Activated naive CD4-positive, alpha-beta T cell treated with anti-CD3 and anti-CD28 coated beads for 36 hours (primary cell): ENCODE measurements around the gene SMIM13. TPM values are rescaled to one million over a fixed set of nuclear protein-coding genes. Genes with fewer than 3 reads are reported as not detected.
A peak's percentile ranks its signal among the peaks of the same experiment; 100 is the strongest.
"Not testable (repeated sequence)": the region's sequence is repeated elsewhere in the genome, so short reads cannot be mapped to it uniquely, and the experiment has no call there.

Experiments
- CTCF ChIA-PET: fragments of 350-600 bp; sonication (Branson Sonifier 250); formaldehyde crosslinking; loops from one replicate; lab custom pipeline; 2021; ENCODE audit warnings: antibody characterized with exemption; lab: Charles Lee
- DNase-seq: peaks from one replicate; pipeline ENCODE4 v3.0.0-alpha.2; 2020
- H3K27ac Mint-ChIP-seq: one replicate; pipeline ENCODE4 v1.8.0; 2021; ENCODE audit warnings: mild to moderate bottlenecking, mixed read lengths
- H3K27me3 Mint-ChIP-seq: one replicate; pipeline ENCODE4 v1.8.0; 2021; ENCODE audit warnings: low read depth, mixed read lengths
- H3K36me3 Mint-ChIP-seq: one replicate; pipeline ENCODE4 v1.8.0; 2021; ENCODE audit warnings: low read depth, mixed read lengths
- H3K4me1 Mint-ChIP-seq: one replicate; pipeline ENCODE4 v1.8.0; 2021; ENCODE audit warnings: low read depth, mixed read lengths
- H3K4me3 Mint-ChIP-seq: one replicate; pipeline ENCODE4 v1.8.0; 2021; ENCODE audit warnings: mild to moderate bottlenecking, moderate library complexity, mixed read lengths
- H3K9me3 Mint-ChIP-seq: one replicate; pipeline ENCODE4 v1.8.0; 2021; ENCODE audit warnings: mixed read lengths
- intact Hi-C: fragments of 100-400 bp; cut with micrococcal nuclease; formaldehyde crosslinking; loops from one replicate; pipeline ENCODE4 v1.15.1; 2023
- total RNA-seq, 2 experiments: library from RNA; stranded (reverse); gene quantifications; one replicate each; pipeline ENCODE4 v1.2.3, GENCODE V29; 2021

SMIM13 gene
- total RNA-seq, 2 experiments from 2014 or later = 5.7 to 7.1 TPM

- no peaks in the 10 kb centered on the region for H3K27me3 Mint-ChIP-seq
- no peak overlapping the region for H3K4me3 Mint-ChIP-seq
- peaks cover 19% of the 10 kb centered on the region for H3K4me1 Mint-ChIP-seq
- CTCF ChIA-PET = interaction anchor here (0.8 kb wide), 1 partner anchor 268 kb away, joined by 3 read pairs; no protein-coding TSS in a partner anchor
- peaks cover 3% of the 10 kb centered on the region for H3K36me3 Mint-ChIP-seq
- intact Hi-C loops = no loop called here
- no peak for DNase-seq
- H3K27ac Mint-ChIP-seq = no peak overlapping the region
- no peaks in the 10 kb centered on the region for H3K9me3 Mint-ChIP-seq
Measured at GRCh38 chr6:11108726-11109125, 15.1 kb downstream of the SMIM13 start.

- Mint-ChIP-seq H3K4me3 (peak within 1 kb of the TSS; percentile 44), H3K9me3 (no peaks in the 10 kb centered on the region), H3K27me3 (no peaks in the 10 kb centered on the region), H3K36me3 (peaks cover 3% of the 10 kb centered on the region), H3K4me1 (peaks cover 23% of the 10 kb centered on the region), H3K27ac (no peak within 1 kb of the TSS)
- CTCF ChIA-PET = interaction anchor here (0.6 to 1.9 kb wide), 2 partner anchors 11 to 1493 kb away, joined by 4 to 5 read pairs; no protein-coding TSS in a partner anchor
- intact Hi-C loops = no loop called here
- DNase-seq = peak; percentile 20
Measured at GRCh38 chr6:11110921-11111768, 17.5 kb downstream of the SMIM13 start, which contains the start of gene ERVFRD-1. TSS of gene ERVFRD-1 (minus strand) at chr6:11111725. CDS start at chr6:11105310, 6,415 bp downstream.

GRCh38 chr6:11111769-11112437 is 18.3 kb downstream of the SMIM13 start:
- Mint-ChIP-seq H3K27me3 (no peaks in the 10 kb centered on the region), H3K4me3 (peak overlapping the region; percentile 32), H3K9me3 (no peaks in the 10 kb centered on the region), H3K27ac (no peak overlapping the region), H3K36me3 (peaks cover 3% of the 10 kb centered on the region), H3K4me1 (peaks cover 28% of the 10 kb centered on the region)
- intact Hi-C loops = no loop called here
- no peak for DNase-seq
- CTCF ChIA-PET = interaction anchor here (0.6 to 1.9 kb wide), 3 partner anchors 12 to 1492 kb away, joined by 3 to 5 read pairs (median 4); no protein-coding TSS in a partner anchor

GRCh38 chr6:11113038-11113437 is 19.4 kb downstream of the SMIM13 start:
- H3K27ac Mint-ChIP-seq = no peak overlapping the region
- peaks cover 26% of the 10 kb centered on the region for H3K4me1 Mint-ChIP-seq
- no peaks in the 10 kb centered on the region for H3K27me3 Mint-ChIP-seq
- intact Hi-C loops = no loop called here
- CTCF ChIA-PET = interaction anchor here (1.9 kb wide), 1 partner anchor 13 kb away, joined by 5 read pairs; no protein-coding TSS in a partner anchor
- DNase-seq = no peak
- H3K36me3 Mint-ChIP-seq = no peaks in the 10 kb centered on the region
- no peak overlapping the region for H3K4me3 Mint-ChIP-seq
- no peaks in the 10 kb centered on the region for H3K9me3 Mint-ChIP-seq

GRCh38 chr6:11115808-11116536 is 22.3 kb downstream of the SMIM13 start:
- H3K27me3 Mint-ChIP-seq, H3K36me3 Mint-ChIP-seq, CTCF ChIA-PET, H3K9me3 Mint-ChIP-seq, H3K4me3 Mint-ChIP-seq, intact Hi-C loops, H3K27ac Mint-ChIP-seq: not testable (repeated sequence)
- peaks cover 31% of the 10 kb centered on the region for H3K4me1 Mint-ChIP-seq
- peak; percentile 41 for DNase-seq

- no peak overlapping the region for H3K4me3 Mint-ChIP-seq
- no peaks in the 10 kb centered on the region for H3K27me3 Mint-ChIP-seq
- peaks cover 4% of the 10 kb centered on the region for H3K36me3 Mint-ChIP-seq
- H3K9me3 Mint-ChIP-seq = no peaks in the 10 kb centered on the region
- peaks cover 19% of the 10 kb centered on the region for H3K4me1 Mint-ChIP-seq
- no peak overlapping the region for H3K27ac Mint-ChIP-seq
- intact Hi-C loops = no loop called here
- CTCF ChIA-PET = no interaction called here
- no peak for DNase-seq
Measured at GRCh38 chr6:11120271-11121005, 26.8 kb downstream of the SMIM13 start.

GRCh38 chr6:11121851-11122250 is 28.2 kb downstream of the SMIM13 start:
- no peaks in the 10 kb centered on the region for H3K9me3 Mint-ChIP-seq
- intact Hi-C loops = no loop called here
- peaks cover 9% of the 10 kb centered on the region for H3K36me3 Mint-ChIP-seq
- CTCF ChIA-PET = interaction anchor here (0.9 kb wide), 1 partner anchor 53 kb away, joined by 3 read pairs; no protein-coding TSS in a partner anchor
- no peak for DNase-seq
- H3K4me1 Mint-ChIP-seq = peaks cover 11% of the 10 kb centered on the region
- no peak overlapping the region for H3K27ac Mint-ChIP-seq
- H3K27me3 Mint-ChIP-seq = no peaks in the 10 kb centered on the region
- H3K4me3 Mint-ChIP-seq = no peak overlapping the region

- intact Hi-C loops = no loop called here
- no peak for DNase-seq
- Mint-ChIP-seq H3K4me3 (no peak overlapping the region), H3K27me3 (no peaks in the 10 kb centered on the region), H3K36me3 (peaks cover 13% of the 10 kb centered on the region), H3K4me1 (peaks cover 13% of the 10 kb centered on the region), H3K27ac (no peak overlapping the region), H3K9me3 (no peaks in the 10 kb centered on the region)
- CTCF ChIA-PET = interaction anchor here (0.9 kb wide), 1 partner anchor 54 kb away, joined by 3 read pairs; no protein-coding TSS in a partner anchor
Measured at GRCh38 chr6:11122380-11122779, 28.7 kb downstream of the SMIM13 start.

- CTCF ChIA-PET = interaction anchor here (0.5 to 1.3 kb wide), 3 partner anchors 19 to 489 kb away, joined by 3 to 5 read pairs (median 4); no protein-coding TSS in a partner anchor
Measured at GRCh38 chr6:11123978-11124377, 30.3 kb downstream of the SMIM13 start.

GRCh38 chr6:11126876-11127275 is 33.2 kb downstream of the SMIM13 start:
- H3K27me3 Mint-ChIP-seq = no peaks in the 10 kb centered on the region
- peaks cover 19% of the 10 kb centered on the region for H3K4me1 Mint-ChIP-seq
- CTCF ChIA-PET = interaction anchor here (2.2 kb wide), 1 partner anchor 369 kb away, joined by 9 read pairs; no protein-coding TSS in a partner anchor
- peaks cover 13% of the 10 kb centered on the region for H3K36me3 Mint-ChIP-seq
- H3K9me3 Mint-ChIP-seq = no peaks in the 10 kb centered on the region
- DNase-seq = no peak
- H3K27ac Mint-ChIP-seq = no peak overlapping the region
- H3K4me3 Mint-ChIP-seq = no peak overlapping the region
- intact Hi-C loops = loop anchor here (5.0 kb wide), 1 partner anchor 35 kb away; the partner anchor contains the start of gene SMIM13

More at GRCh38 chr6:11123978-11124377, 30.3 kb downstream of the SMIM13 start:
- DNase-seq = no peak
- no peaks in the 10 kb centered on the region for H3K27me3 Mint-ChIP-seq
- peaks cover 14% of the 10 kb centered on the region for H3K36me3 Mint-ChIP-seq
- no peak overlapping the region for H3K4me3 Mint-ChIP-seq
- H3K4me1 Mint-ChIP-seq = peaks cover 11% of the 10 kb centered on the region
- no peak overlapping the region for H3K27ac Mint-ChIP-seq
- H3K9me3 Mint-ChIP-seq = no peaks in the 10 kb centered on the region
- intact Hi-C loops = no loop called here

GRCh38 chr6:11128608-11129007 is 35.0 kb downstream of the SMIM13 start:
- CTCF ChIA-PET = interaction anchor here (2.2 kb wide), 1 partner anchor 368 kb away, joined by 9 read pairs; no protein-coding TSS in a partner anchor
- H3K4me1 Mint-ChIP-seq = peaks cover 19% of the 10 kb centered on the region
- no peaks in the 10 kb centered on the region for H3K27me3 Mint-ChIP-seq
- no peak for DNase-seq
- intact Hi-C loops = loop anchor here (5.0 kb wide), 1 partner anchor 36 kb away; the partner anchor contains the start of gene SMIM13
- H3K4me3 Mint-ChIP-seq = no peak overlapping the region
- no peak overlapping the region for H3K27ac Mint-ChIP-seq
- H3K9me3 Mint-ChIP-seq = no peaks in the 10 kb centered on the region
- peaks cover 13% of the 10 kb centered on the region for H3K36me3 Mint-ChIP-seq
